AG10803 (cell line): ENCODE measurements around the gene PXN.
"Not testable (repeated sequence)": the region's sequence is repeated elsewhere in the genome, so short reads cannot be mapped to it uniquely, and the experiment has no call there.

Experiments used
- DNase-seq: peaks from one replicate; pipeline ENCODE4 v3.0.0; 2010; ENCODE audit warnings: low read depth
- H3K4me3 ChIP-seq: 2 replicates; pipeline ENCODE4 v1.5.1; 2011; ENCODE audit warnings: mild to moderate bottlenecking, low read length, control low read depth
- CTCF ChIP-seq: conservative IDR thresholded peaks from 2 replicates; pipeline ENCODE4 v1.5.1; 2011; ENCODE audit warnings: mild to moderate bottlenecking, low read length, control low read depth, inconsistent platforms

Gene PXN

GRCh38 chr12:120199025-120199424, 66.5 kb downstream of the PXN start:
- DNase-seq: no peak
- TF ChIP-seq CTCF: no peak
- peak overlapping the region; percentile 71 for H3K4me3 ChIP-seq

- no peak for TF ChIP-seq CTCF
- DNase-seq: no peak
- no peak overlapping the region for H3K4me3 ChIP-seq
Measured at GRCh38 chr12:120197542-120197887, 68.0 kb downstream of the PXN start.

- H3K4me3 ChIP-seq, DNase-seq: not testable (repeated sequence)
Measured at GRCh38 chr12:120196817-120197541, 68.6 kb downstream of the PXN start.

GRCh38 chr12:120196363-120196762, 69.2 kb downstream of the PXN start:
- no peak for TF ChIP-seq CTCF
- no peak for DNase-seq
- no peak overlapping the region for H3K4me3 ChIP-seq

- H3K4me3 ChIP-seq: peak within 1 kb of the TSS; percentile 82
- no peak for TF ChIP-seq CTCF
- DNase-seq: peak; percentile 76
Measured at GRCh38 chr12:120194534-120195395, 70.8 kb downstream of the PXN start, which contains the start of gene GCN1. GCN1 (minus strand) TSS chr12:120194715; CDS start chr12:120194697, 18 bp downstream.

GRCh38 chr12:120194226-120194533, 71.3 kb downstream of the PXN start:
- TF ChIP-seq CTCF: no peak
- no peak for DNase-seq

GRCh38 chr12:120193286-120193685, 72.2 kb downstream of the PXN start:
- peak overlapping the region; percentile 82 for H3K4me3 ChIP-seq
- DNase-seq: not testable (repeated sequence)

More at GRCh38 chr12:120194226-120194533, 71.3 kb downstream of the PXN start:
- peak overlapping the region; percentile 82 for H3K4me3 ChIP-seq

GRCh38 chr12:120190985-120191480, 74.5 kb downstream of the PXN start:
- DNase-seq: no peak

More at GRCh38 chr12:120190985-120191480, 74.5 kb downstream of the PXN start:
- no peak for TF ChIP-seq CTCF
- no peak overlapping the region for H3K4me3 ChIP-seq
